NCI-H2029 (cell line): ENCODE results near the gene SRGAP2C.
"Not testable (repeated sequence)": the region's sequence is repeated elsewhere in the genome, so short reads cannot be mapped to it uniquely, and the experiment has no call there.

ENCODE experiments used
- DNase-seq: peaks from one replicate; lab custom pipeline; 2025; lab: John Stamatoyannopoulos, UW

Gene SRGAP2C

DNA sequence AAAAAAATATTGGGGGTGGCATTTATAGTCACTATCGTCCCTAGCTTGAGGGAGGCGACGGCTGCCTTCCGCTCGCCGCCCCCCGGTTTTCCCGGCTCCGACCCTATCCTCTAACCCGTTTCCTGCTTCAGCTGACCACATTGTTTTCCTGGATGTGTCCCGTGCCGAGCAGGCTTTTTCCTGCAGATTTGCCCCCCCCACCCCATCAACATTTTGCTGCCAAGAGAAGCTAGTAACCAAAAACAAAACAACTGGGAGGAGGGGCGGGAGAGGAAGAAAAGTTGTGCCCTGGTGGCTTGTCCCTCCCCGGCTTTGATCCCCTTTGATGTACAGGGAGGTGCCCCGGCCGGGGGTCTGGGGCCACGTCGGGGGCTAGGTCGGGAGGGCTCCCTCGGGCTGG, 1.4 kb downstream of the SRGAP2C start:
- DNase-seq = not testable (repeated sequence)

DNA sequence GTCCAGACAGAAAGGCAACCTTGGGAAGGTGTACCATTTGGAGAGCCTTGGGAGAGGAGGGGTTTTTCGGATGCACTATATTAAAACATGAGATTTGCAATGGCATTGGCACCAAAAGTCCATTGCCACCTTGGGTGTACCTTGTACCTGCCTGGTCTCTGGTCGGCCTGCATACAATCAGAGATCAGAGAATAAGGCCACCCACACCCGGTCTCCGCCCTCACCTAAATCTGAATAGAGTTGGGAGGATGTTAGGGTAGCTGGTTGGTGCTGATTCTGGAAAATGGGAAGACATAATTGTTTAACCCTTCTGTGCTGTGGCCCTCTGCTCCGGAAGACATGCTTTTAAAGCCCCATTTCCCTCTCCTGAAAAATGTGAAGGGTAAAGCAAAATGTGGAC, 3.1 kb downstream of the SRGAP2C start:
- not testable (repeated sequence) for DNase-seq

DNA sequence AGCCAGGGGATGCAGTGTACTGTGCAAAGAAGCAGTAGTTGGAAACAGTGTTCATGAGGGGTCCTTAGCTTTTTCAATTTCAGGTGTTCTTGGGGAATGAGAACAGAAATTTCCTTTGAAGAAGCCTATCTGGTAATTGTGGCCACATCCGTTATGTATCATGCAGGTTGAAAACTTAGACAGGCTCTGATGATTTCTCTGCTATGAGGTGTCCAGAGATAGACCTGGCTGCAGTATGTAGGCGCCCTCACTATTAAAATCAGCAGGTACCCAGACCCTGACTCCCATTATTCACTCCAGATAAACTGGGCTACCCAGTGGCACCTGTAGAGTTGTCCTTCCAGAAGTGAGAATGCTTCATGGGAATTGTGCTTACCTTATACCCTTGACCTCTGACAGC, 7.7 kb downstream of the SRGAP2C start:
- not testable (repeated sequence) for DNase-seq

DNA sequence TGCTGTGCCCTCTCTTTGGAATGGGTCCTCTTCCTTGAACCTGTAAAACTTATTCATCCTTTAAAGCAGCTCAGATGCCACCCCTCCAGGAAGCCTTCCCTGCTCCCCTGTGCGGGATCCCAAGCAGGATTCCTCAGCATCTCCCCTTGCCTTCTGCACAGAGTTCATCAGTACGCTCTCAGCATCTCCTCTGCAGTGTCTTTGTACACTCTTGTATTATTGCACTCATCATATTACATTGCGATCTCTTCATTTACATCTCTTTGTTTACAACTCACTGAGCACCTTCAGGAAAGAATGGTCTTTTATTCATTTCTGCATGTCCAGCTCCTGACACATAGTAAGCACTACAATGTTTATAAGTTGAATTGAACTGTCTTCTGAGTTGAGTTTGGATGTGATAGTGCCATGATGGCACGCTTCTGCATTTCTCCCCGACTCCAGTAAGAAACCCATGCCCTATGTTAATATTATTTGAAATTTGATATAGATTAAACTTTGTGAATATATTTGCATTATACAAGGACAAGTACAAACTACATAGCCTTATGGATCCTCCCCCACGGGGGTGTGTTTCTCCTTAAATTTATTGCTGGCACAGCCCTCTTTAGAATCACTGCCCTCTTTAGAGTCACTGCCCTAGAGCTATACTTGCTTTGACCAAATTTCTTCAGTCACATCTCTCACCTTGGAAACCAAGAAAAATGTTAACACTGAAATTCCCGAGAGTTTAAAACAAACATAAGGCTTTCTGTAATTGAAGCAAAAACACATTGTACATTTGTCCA, 12.5 kb downstream of the SRGAP2C start:
- DNase-seq = not testable (repeated sequence)

DNA sequence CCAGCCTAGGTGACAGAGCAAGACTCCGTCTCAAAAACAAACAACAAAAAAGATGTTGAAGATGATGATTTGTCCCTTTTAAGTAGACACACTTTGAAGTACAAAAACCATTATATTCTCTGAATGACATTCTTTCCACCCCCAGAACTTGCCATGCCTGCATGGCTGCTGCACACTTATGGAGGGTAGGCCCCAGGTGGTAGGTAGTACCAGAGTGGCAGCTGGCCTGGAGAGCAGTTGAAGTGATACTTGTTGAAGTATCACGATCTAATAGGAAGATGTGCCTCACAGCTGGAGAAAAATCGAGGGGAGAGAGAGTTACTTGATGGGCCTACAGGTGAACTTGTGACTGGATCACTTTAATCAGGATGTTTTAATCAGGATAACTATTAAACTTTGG, 15.0 kb downstream of the SRGAP2C start:
- DNase-seq = not testable (repeated sequence)

DNA sequence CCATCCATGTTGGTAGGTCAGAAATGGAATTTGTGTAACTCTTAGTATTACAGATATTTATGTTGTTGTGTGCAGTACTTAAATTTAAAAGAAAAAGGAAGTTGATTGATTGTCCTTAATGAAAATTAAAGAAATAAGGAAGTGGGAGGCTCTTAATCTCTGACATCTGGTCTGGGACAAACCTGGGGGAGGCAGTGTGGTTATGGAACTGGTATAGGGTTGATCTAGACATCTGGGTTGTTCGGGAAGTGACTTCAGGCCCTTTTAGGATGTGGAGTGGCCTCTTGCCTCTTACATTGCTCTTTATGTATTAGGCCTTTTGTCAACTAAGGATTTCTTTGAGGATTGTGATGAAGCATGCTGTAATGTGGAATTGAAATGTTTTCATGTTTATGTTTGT, 15.5 kb downstream of the SRGAP2C start:
- DNase-seq = not testable (repeated sequence)

DNA sequence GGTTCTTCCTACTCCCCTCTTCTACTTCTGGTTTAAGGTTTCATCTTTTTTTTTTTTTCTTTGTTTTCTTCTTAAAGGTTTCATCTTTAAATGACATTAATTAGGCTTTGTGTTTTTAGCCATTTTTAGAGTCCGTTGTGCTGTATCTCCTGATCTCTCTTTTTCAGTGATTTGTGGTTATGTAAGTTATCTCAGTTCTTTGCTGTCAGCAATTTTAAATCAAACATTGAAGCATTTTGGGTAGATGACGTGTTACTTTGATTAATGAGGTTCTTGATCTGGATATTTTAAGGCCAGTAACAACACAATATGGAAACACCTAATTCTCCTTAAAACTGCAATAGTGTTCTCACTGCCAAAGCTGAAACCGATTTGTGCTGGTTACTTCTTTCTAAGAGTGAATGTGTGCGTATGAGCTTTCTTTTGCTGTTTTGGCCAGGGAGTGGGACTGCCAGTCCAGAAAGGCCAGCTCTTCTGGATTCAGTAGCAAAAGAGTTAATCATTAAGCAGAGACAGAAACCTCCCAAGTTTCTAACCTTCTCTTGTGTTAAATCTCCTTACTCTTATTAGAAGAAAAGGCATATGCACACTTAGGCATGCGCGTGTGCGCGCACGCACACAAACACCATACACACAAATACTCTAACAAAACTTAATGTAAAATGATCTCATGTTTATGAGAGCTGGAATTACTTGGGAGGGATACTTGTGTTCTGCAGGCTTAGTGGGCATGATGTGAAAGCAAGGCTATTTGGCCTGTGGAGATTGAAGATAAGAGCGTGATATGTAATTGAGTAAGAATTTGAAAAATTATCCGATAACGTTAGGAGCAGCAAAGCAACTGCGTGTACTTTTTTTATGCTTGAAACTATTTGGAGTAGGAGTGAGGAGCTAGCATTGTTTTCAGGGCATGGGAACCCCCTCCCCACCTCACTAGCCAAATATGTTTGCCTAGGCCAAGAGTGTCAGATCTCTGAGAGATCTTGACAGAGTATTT, 16.5 kb downstream of the SRGAP2C start:
- not testable (repeated sequence) for DNase-seq

DNA sequence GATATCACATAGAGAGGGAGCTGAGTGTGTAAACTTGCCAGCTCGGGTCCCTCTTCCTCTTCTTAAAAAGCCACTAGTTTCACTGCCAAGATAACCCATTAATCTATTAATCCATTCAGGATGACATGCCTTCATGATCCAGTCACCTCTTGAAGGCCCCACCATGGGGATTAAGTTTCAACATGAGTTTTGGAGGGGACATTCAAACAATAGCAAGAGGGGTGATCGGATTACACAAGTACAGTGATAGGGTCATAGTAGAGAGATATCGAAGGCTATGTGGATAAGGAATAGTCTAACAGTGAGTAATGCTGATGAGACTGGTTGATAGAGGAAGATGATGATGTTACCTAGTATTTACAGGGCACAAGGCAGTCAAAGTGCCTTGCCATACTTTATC, 18.2 kb downstream of the SRGAP2C start:
- DNase-seq = not testable (repeated sequence)

DNA sequence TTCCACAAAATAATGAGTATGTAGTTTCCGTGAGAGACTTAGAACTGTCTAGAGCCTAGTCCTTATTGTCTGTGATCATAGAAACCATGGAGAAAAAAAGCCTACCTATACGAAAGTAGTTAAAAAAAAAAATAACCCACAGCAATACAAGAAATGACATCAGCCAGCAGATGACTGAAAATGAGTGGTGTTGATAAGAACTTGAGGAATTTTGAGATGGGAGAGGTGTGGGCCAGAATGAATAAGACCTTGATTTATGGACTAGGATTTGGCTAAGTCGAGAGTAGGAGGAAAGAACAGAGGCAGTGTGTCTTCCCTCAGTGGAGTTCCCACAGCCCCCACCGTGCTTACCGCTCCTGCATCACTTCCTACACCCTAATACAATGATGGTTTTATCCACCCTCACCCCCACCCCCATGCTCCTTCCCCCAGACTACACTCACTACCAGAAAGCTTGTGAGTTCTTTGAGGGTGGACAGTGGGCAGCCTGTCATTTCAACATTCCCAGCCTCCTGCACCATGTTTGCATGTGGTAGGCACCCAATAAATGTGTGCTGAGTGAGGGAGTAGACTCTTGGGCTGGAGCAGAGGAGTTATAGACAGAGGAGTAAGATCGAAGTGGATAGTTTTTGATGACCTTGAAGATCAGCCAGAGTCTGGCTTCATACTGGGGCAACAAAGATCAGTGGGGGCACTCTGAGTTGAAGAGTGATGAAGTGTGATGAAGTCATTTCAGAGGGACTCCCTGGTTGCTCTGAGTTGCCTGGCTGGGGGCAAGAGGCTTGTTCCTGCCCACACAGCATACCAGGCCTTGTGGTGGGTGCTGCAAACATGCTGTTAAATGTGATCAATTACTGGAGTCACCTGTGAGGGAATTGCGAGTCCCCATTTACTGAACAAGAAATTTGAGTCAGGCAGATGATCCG, 21.3 kb downstream of the SRGAP2C start:
- not testable (repeated sequence) for DNase-seq

DNA sequence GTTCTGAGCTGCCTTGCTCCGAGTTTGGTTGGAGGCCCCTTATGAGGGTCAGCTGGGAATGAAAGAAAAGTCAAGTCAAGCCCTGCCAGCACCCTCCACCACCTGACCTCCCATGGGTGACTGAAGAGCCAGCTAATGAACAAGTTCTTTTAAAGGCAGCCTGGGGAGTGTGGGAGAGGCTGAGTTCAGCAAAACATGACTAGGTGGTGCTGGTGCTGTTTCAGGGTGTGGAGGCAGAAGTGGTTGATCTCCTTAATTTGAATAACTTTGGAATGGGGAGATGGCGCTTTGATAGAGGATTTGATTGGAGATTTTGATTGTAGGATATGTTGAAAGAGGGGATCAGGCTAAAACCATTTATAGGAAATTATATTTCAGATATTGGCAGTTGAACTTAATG, 22.6 kb downstream of the SRGAP2C start:
- DNase-seq = not testable (repeated sequence)

DNA sequence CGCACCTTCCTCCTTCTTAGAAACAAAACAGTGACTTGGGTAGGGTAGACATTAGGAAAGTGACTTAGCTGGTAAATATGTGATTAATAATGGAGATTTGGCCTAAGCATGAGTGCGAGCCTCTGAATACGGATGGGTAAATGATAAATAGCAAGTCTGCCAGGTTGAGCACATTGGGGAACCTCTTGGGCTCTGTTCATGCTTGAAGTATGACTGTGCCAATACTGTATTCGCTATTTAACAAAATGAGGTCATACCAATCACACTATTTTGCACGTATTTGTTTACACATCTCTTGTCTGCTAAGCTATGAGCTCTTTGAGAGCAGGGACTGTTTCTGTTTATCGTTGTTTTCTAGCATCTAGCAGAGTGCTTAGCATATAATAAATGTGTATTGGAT, 23.6 kb downstream of the SRGAP2C start:
- not testable (repeated sequence) for DNase-seq

DNA sequence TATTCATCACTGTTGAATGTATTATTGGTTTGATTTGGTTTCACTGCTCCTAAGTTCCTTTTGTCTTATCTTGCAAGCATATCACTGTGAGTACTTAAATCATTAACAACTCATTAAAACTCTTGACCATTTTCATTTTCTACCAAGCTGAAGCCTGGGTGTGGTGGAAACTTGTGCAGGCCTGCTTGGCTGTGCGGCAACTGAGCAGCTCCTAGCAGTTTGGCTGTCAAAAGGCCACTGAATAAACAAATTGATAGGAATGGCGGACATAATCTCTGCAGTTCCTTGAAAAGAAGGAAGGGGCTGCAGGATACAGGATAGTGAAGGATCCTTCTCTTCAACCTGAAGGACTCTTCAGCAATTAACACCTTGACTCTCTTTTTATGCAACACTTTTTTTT, 26.0 kb downstream of the SRGAP2C start:
- DNase-seq = not testable (repeated sequence)

DNA sequence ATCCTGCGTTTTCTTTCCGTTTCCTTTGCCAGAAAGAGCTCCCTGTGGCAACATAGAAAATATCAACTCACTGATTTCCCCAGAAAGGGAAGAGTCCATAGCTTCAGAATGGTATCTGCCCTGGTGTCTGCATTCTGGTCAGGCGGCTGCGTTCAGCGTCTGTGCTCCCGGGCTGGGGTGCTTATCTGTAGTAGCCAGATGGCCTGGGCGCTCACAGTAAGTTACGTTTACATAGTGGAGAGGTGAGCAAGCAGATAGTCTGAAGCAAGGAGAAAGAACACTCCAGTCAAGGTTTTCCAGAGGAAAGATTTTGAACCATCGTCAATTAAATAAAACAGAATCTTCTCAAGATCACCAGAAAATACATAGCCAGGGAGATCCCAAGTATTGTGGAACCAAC, 28.7 kb downstream of the SRGAP2C start:
- DNase-seq = not testable (repeated sequence)

DNA sequence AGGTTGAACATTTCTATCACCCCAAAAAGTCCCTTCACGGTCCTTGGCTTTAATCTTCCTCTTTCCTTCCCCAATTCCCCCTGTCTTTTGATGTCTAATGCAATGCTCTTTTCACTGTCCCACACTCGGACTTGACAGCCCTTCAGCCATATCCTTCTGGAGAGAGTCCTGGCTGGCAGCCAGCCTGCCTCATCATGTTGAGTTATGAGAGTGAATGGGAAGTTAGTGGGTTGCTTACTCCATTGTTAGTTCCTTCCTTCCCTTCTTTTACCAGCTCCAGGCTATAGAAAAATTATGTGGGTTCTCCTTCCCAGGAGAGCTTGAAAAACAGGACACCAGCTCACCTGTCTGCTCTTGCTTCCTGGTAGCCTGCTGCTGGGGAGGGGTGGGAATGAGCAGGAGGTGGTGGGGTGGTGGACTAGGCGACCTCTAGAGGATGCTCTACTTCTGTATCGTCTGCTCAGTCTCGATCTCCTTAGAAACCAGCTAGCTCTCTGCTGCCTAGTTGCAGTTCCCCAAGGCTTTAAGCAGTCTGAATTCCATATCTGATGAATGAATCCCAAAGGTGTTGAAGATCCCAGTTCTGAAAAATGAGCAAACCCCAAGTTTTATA, 29.9 kb downstream of the SRGAP2C start:
- DNase-seq = not testable (repeated sequence)

DNA sequence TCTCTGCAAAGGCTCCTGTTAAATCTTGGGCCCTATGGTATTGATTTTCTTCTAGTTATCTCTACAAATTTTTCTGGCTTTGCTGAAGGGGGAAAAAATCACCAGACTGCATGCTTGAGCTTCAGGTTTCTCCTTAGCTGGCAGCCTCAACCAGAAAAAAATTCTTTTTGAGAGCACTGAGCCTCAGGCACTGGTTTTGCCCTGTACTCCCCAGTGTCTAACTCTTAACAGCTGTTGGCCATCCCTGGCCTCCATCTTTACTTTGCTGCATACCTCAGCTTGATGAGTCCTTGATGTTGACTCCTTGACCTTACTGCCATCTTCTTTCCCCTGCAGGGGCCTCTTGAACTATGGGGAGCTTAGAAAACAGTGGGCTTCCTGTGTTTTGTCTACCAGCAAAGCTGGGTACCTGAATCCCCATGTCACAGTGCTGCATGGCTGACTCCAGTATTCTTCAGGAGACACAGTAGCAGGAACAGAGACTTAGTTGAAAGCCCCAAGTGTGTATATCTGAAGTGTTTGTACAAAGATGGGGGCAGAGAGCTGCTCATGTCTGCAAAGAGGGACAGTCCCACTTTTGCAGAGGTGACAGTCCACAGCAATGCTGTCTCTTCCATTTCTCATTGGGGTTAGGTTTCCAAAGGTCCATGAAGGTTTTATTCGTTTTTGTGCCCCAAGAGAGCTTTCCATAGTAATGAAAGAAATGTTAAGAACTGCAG, 31.1 kb downstream of the SRGAP2C start:
- not testable (repeated sequence) for DNase-seq

DNA sequence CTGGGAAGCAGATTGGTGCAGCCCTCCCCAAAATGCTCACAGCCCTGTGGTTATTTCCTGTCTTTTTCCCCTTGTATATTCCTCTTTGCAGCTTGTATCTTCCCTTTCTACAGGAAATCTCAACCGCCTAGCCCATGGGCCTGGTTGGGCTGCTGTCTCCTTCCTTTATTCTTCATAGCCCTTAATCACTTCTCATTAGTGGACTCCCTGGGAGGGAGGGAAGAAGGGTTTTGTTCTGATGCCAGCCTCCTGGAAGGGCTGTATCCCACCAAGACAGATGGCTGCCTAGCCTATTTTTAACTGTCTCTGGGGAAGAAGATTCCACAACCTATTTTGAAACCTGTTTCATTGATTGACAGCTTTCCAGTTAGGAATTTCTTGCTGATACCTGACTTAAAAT, 31.9 kb downstream of the SRGAP2C start:
- not testable (repeated sequence) for DNase-seq

DNA sequence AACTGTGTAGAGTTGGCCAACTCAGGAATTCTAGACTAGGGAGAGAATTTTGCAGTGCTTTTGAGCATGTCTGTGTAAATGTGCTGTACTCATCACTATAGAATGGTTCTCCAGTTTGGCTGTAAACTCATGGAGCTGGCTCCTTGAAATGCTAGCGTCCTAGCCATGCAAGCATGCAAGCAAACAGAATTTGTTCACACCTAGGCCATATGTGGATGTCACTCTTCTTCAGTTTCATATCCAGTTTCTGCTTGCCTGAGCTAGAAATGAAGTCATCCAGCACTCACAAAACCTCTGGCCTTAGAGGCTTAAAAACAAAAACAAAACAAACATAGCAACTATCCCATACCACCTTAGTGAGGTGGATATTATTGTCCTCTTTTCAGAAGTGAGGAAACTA, 37.0 kb downstream of the SRGAP2C start:
- DNase-seq = not testable (repeated sequence)

DNA sequence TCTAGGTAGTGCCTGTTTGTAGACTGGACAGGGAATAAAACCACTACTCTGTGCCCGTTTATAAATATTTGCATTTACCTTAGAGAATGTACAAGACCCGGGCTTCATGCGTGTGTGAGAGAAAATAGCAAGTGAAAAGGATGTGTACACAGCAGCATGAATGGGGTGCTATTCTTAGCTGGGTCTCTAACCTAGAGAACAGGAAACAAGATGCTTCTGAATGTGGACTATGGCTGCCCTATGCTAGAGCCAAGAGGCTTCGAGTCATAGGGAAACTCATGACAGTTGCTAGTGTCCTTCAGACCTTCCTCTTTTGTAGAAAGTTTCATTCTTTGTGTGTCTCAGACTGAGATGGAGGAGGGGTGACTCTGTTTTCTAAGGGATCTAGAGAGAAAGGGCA, 39.9 kb downstream of the SRGAP2C start:
- not testable (repeated sequence) for DNase-seq

DNA sequence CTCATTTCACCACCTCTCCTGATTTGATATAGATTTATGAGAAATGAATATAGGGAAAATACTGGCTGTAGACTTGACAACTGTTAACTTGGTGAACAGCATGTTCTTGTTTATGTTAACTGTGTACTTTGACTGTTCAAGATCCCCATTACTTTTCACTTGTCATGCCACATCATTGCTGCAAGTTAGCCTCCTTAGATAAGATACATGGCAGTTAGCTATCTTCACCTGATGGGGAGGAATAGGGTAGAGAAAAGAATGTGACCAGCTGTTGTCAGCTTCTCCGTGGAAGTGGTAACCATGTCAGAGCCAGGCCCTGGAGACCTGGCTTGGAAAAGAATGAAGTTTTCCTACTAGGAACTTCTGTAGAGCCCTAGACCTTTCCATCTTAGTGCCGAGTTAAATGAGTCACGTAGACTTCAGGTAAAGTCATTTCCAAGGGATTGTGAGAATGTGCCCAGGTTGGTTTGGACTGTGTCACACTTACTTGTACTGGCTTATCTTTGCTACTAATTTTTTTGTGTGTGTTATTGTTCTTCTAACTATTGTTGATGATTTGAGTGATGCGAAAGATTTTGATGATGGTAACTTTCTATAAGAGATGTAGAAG, 41.6 kb downstream of the SRGAP2C start:
- not testable (repeated sequence) for DNase-seq

DNA sequence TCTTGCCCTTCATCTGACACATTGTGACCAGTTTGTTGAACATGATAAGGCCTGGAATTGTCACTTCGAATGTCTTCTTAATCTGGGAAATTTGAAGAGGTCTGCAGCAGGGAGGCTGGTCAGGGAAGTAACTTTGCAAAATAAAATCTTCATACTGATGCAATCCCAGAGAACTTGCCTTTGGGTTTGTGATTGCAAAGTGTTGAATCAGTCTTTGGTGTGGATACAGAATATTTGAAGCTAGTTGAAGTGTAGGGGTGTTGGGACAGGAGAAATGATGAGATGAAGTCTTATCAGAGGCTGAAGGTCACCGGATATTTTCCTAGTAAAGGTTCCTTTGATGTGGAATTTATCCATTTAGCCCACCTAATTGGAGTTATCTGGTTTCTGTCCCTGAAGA, 42.1 kb downstream of the SRGAP2C start:
- DNase-seq = not testable (repeated sequence)
